GM12874 (cell line): ENCODE data around the gene MRGPRX1.

Experiments
- CTCF ChIP-seq: IDR thresholded peaks from 2 replicates; pipeline ENCODE4 v1.5.1; 2011; ENCODE audit warnings: low read depth, mild to moderate bottlenecking, control low read depth, low read length, moderate library complexity; ENCODE audit not compliant: insufficient read depth

MRGPRX1 gene

GRCh38 chr11:18939314-18939713 lies at the start of gene MRGPRX1:
MRGPRX1 (minus strand) TSS chr11:18939414; CDS start chr11:18934784, 4,630 bp downstream.
- no peak for TF ChIP-seq CTCF

GRCh38 chr11:18987454-18988231 lies 48.4 kb upstream of the MRGPRX1 start:
- TF ChIP-seq CTCF, result no peak

- no peak for TF ChIP-seq CTCF
These were observed 47.5 kb upstream of the MRGPRX1 start for GRCh38 chr11:18986744-18987143.

GRCh38 chr11:18981897-18982296 lies 42.7 kb upstream of the MRGPRX1 start:
- no peak for TF ChIP-seq CTCF

GRCh38 chr11:18974192-18974591 lies 35.0 kb upstream of the MRGPRX1 start:
- TF ChIP-seq CTCF, result no peak

- TF ChIP-seq CTCF, result no peak
These were observed 33.1 kb upstream of the MRGPRX1 start for GRCh38 chr11:18972336-18972735.

- TF ChIP-seq CTCF, result no peak
These were observed 30.5 kb upstream of the MRGPRX1 start for GRCh38 chr11:18969720-18970119.
